GM19463 (cell line): ENCODE results near the gene NECAB2.

Experiments used
- ATAC-seq: cut with Tn5 transposase; IDR thresholded peaks from one replicate; pipeline ENCODE4 v1.9.1; 2021; ENCODE audit warnings: mild to moderate bottlenecking, moderate library complexity; ENCODE audit not compliant: unreplicated experiment

NECAB2 gene

GRCh38 chr16:84042308-84042878 lies 74.3 kb downstream of the NECAB2 start, which contains the start of gene SLC38A8:
Gene SLC38A8, minus strand, starts transcription at chr16:84042795. Its CDS starts 638 bp downstream, at chr16:84042157.
- ATAC-seq: no peak

- ATAC-seq: no peak
These were observed 74.9 kb downstream of the NECAB2 start for GRCh38 chr16:84042879-84043485.

GRCh38 chr16:84043486-84044117 lies 75.6 kb downstream of the NECAB2 start:
- no peak for ATAC-seq

- ATAC-seq: no peak
These were observed 76.1 kb downstream of the NECAB2 start for GRCh38 chr16:84044118-84044488.

- no peak for ATAC-seq
These were observed 77.2 kb downstream of the NECAB2 start for GRCh38 chr16:84045001-84045817.

GRCh38 chr16:84045818-84046470 lies 77.9 kb downstream of the NECAB2 start:
- ATAC-seq: no peak

GRCh38 chr16:84047206-84047605 lies 79.2 kb downstream of the NECAB2 start:
- ATAC-seq: no peak

- no peak for ATAC-seq
These were observed 79.6 kb downstream of the NECAB2 start for GRCh38 chr16:84047626-84048025.

GRCh38 chr16:84048270-84048669 lies 80.2 kb downstream of the NECAB2 start:
- no peak for ATAC-seq

GRCh38 chr16:84048871-84049270 lies 80.8 kb downstream of the NECAB2 start:
- no peak for ATAC-seq

GRCh38 chr16:84049403-84050060 lies 81.5 kb downstream of the NECAB2 start:
- ATAC-seq: no peak

- no peak for ATAC-seq
These were observed 82.3 kb downstream of the NECAB2 start for GRCh38 chr16:84050316-84050715.

- ATAC-seq: no peak
These were observed 84.1 kb downstream of the NECAB2 start for GRCh38 chr16:84052071-84052622.
